Colonic mucosa (tissue), 4 donors: ENCODE data around the gene ZNF341. TPM values are rescaled to one million over a fixed set of nuclear protein-coding genes. Genes with fewer than 3 reads are reported as not detected.
A peak's percentile ranks its signal among the peaks of the same experiment; 100 is the strongest.

Experiments
- DNase-seq: peaks from one replicate; pipeline ENCODE4 v3.0.0-alpha.2; 2020
- H3K27ac ChIP-seq: fragments of 200-600 bp; one replicate; pipeline ENCODE4 v1.8.0; 2021
- H3K27me3 ChIP-seq: fragments of 200-600 bp; one replicate; pipeline ENCODE4 v1.8.0; 2021
- H3K36me3 ChIP-seq: fragments of 200-600 bp; one replicate; pipeline ENCODE4 v1.8.0; 2021
- H3K4me1 ChIP-seq: fragments of 200-600 bp; one replicate; pipeline ENCODE4 v1.8.0; 2021; ENCODE audit warnings: mild to moderate bottlenecking
- H3K4me3 ChIP-seq: fragments of 200-600 bp; one replicate; pipeline ENCODE4 v1.8.0; 2021
- H3K9ac ChIP-seq, 2 donors: one replicate each; pipeline ENCODE4 v1.7.0; 2013; ENCODE audit warnings: control low read depth in 2 of 2, low read depth in 2 of 2, low read length in 2 of 2
- H3K9me3 ChIP-seq: fragments of 200-600 bp; one replicate; pipeline ENCODE4 v1.8.0; 2021
- intact Hi-C: fragments of 100-400 bp; cut with DNase I; formaldehyde crosslinking; loops from one replicate; pipeline ENCODE4 v1.14.1; 2022
- total RNA-seq, 2 donors: library from RNA; stranded (reverse); fragmentation: NEBNext Ultra II Directional in 1 of 2; extraction: Animal tissue kit (Norgen Biotek cat#: 25700) in 1 of 2; gene quantifications; one replicate each; pipeline ENCODE4 v1.2.1, GENCODE V29; 2021
- TF ChIP-seq, protein P1 (sequence below): fragments of 200-600 bp; IDR thresholded peaks from one replicate; pipeline ENCODE4 v1.8.0; 2022; ENCODE audit warnings: antibody characterized with exemption, mild to moderate bottlenecking
- donor health status: healthy.
- donor health status: DM: no; HTN: no; CAD: no.
- donor health status: DM: no; HTN: no; CAD: no.

Gene ZNF341
- total RNA-seq, 2 donors from 2014 or later, result 2.7 to 6.1 TPM

DNA sequence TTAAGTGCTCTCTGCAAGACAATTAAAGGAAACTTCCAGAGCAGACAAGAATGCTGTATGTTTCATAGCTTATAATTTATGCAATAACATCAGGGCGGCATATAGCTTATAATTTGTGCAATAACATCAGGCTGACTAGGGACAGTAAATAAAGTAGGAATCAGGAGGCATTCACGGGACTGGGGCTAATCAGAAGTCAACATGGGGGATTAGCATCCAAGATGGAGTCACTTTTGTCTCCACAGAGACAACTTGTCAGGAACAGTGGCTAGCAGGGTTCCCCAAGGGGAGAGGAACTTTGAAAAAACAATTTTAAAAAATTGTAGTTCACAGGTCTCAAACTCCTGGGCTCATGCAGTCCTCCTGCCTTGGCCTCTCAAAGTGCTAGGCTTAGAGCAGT lies 3.3 kb upstream of the ZNF341 start:
- H3K27me3 ChIP-seq, result no peaks in the 10 kb centered on the region
- no peaks in the 10 kb centered on the region for H3K9me3 ChIP-seq
- no peak for DNase-seq
- H3K4me3 ChIP-seq, result no peak overlapping the region
- TF ChIP-seq, protein P1, sequence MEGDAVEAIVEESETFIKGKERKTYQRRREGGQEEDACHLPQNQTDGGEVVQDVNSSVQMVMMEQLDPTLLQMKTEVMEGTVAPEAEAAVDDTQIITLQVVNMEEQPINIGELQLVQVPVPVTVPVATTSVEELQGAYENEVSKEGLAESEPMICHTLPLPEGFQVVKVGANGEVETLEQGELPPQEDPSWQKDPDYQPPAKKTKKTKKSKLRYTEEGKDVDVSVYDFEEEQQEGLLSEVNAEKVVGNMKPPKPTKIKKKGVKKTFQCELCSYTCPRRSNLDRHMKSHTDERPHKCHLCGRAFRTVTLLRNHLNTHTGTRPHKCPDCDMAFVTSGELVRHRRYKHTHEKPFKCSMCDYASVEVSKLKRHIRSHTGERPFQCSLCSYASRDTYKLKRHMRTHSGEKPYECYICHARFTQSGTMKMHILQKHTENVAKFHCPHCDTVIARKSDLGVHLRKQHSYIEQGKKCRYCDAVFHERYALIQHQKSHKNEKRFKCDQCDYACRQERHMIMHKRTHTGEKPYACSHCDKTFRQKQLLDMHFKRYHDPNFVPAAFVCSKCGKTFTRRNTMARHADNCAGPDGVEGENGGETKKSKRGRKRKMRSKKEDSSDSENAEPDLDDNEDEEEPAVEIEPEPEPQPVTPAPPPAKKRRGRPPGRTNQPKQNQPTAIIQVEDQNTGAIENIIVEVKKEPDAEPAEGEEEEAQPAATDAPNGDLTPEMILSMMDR, result no peak
- H3K36me3 ChIP-seq, result no peaks in the 10 kb centered on the region
- H3K27ac ChIP-seq, result no peak overlapping the region
- no peak overlapping the region for H3K9ac ChIP-seq
- H3K4me1 ChIP-seq, result no peaks in the 10 kb centered on the region
- intact Hi-C loops, result no loop called here

- Histone ChIP-seq H3K27ac (no peak overlapping the region), H3K9me3 (no peaks in the 10 kb centered on the region), H3K4me3 (no peak overlapping the region), H3K4me1 (peaks cover 2% of the 10 kb centered on the region), H3K9ac (no peak overlapping the region), H3K36me3 (no peaks in the 10 kb centered on the region), H3K27me3 (no peaks in the 10 kb centered on the region)
- intact Hi-C loops, result no loop called here
- DNase-seq, result no peak
- TF ChIP-seq, protein P1, result no peak
Observed at GRCh38 chr20:33729101-33729500, 2.7 kb upstream of the ZNF341 start.

DNA sequence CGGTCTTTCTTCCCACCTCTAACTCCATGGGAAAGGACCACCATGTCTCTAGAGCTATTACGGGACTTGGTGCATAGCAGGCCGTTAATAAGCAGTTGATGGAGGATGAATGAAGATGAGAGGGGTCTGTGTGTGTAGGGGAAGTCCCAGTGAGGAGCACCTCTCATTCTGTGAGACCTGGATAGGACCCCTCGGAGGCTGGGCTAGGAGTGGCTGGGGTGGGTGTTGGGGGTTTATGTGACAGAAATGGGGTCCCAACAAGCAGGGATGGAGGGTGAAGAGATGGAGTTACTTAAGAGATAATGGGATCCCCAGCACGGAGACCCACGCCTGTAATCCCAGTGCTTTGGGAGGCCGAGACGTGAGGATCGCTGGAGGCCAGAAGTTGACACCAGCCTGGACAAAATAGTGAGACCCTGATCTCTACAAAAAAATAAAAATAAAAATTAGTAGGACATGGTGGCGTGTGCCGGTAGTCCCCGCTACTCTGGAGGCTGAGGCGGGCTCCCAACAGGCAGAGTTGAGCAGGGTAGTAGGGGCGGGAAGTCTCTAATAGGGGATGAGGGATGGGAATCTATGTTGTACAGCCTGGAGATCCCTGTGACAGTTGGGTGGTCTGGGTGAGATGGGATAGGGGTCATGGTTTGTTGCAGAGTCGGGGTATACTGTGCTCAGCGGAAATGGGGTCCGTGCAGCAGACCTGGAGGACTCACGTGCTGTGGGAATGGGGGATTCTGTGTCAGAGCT lies 677 bp upstream of the ZNF341 start:
- peaks cover 3% of the 10 kb centered on the region for H3K4me1 ChIP-seq
- TF ChIP-seq, protein P1, result no peak
- intact Hi-C loops, result loop anchor here (5.0 kb wide), 1 partner anchor 56 kb away; no protein-coding TSS in a partner anchor
- peak overlapping the region; percentile 70 to 92 for H3K9ac ChIP-seq
- peak overlapping the region; percentile 97 for H3K27ac ChIP-seq
- no peaks in the 10 kb centered on the region for H3K27me3 ChIP-seq
- peak overlapping the region; percentile 43 for H3K4me3 ChIP-seq
- H3K36me3 ChIP-seq, result no peaks in the 10 kb centered on the region
- no peak for DNase-seq
- no peaks in the 10 kb centered on the region for H3K9me3 ChIP-seq

DNA sequence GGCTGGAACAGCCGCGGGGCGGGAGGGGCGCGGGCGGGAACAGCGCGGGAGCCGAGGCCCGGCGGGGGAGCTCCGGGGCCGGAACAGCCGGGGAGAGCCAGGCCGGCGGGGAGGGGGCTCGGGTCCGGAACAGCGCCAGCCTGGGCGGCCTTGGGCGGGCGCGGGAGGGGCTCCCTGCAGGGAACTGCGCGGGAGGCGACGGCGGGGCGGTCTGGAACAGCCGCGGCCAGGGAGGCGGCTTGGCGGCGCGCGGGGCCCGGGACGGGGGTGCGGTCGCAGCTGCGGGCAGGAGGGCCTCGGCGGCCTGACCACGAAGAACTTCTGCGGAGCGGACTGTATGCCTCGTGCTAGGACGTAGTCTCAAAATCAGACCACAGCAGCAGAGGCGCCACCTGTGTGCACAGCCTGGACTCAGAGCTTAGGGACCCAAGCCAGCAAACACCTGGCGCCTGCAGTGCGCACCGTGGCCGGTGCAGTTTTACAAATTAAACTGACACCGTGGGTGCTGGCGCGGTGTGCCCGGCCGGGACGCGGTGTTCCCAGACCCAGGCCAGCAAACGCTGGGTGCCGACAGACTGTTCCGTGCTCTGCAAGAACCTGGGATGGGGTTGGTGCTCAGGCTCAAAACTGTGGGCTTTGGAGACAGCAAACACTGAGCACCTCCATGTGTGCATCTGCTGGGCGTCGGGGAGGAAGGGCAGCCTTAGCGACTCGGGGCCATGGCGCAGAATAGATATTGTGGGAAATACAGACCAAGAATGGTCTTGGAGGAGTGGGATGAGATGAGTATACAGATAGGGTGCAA lies 572 bp downstream of the ZNF341 start:
- Histone ChIP-seq H3K36me3 (no peaks in the 10 kb centered on the region), H3K27ac (peak overlapping the region; percentile 97), H3K9me3 (peaks cover 6% of the 10 kb centered on the region), H3K27me3 (no peaks in the 10 kb centered on the region), H3K4me3 (peak overlapping the region; percentile 50), H3K9ac (peak overlapping the region; percentile 84 to 92), H3K4me1 (peaks cover 3% of the 10 kb centered on the region)
- TF ChIP-seq, protein P1, result no peak
- peak; percentile 88 for DNase-seq
- intact Hi-C loops, result loop anchor here (5.0 kb wide), 1 partner anchor 55 kb away; no protein-coding TSS in a partner anchor

DNA sequence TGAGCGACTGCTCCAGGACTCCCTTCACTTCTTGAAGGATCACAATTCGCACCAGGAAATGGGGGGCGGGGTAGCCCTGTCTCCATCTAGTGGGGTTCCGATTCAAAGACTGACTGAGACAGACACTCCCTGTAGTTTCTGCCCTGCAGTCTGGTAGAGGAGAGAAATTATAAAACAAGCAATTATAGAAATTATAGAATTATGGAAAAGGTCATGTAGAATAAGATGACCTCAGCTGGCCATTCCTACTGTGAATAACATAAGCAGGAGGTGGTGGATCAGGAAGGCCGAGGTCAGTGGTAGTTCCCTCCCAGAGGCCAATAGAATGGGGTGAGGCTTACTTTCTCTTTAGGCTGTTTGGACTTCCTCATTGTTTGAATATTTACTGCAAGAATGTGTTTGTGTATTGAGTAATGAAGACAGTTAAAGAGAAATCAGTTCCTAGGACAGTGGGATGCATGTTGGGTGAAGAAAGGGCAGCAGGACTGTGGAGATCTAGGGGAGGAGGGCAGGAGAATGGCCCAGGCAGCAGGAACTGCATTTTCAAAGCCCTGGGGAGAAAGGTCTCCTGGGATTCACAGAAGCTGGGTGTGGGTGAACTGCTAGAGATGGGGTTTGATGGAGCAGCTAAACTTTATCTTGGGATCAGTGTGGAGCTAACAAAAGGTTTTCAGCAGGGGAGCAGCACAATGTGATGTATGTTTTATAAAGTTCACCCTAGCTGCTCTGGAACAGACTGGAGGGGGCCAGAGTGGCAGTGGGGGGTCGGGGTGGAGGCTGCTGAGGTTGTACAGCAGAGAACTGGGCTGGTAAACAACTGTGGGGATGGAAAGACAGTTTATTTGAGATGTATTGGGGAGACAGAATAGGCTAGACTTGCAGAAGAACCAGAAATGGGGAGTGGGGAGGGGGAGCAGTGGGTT lies 2.1 kb downstream of the ZNF341 start:
- TF ChIP-seq, protein P1, result no peak
- H3K4me3 ChIP-seq, result no peak overlapping the region

More for the DNA sequence above, 2.1 kb downstream of the ZNF341 start:
- Histone ChIP-seq H3K36me3 (no peaks in the 10 kb centered on the region), H3K9ac (peak overlapping the region; percentile 50 to 58), H3K4me1 (peaks cover 3% of the 10 kb centered on the region), H3K27ac (peak overlapping the region; percentile 97), H3K27me3 (no peaks in the 10 kb centered on the region), H3K9me3 (peaks cover 6% of the 10 kb centered on the region)
- peak; percentile 71 for DNase-seq
- intact Hi-C loops, result loop anchor here (5.0 kb wide), 1 partner anchor 53 kb away; no protein-coding TSS in a partner anchor
